PFSK-1 (cell line): ENCODE measurements around the gene SCCPDH.

Experiments used
- FOXP2 ChIP-seq: optimal IDR thresholded peaks from 2 replicates; pipeline ENCODE3; 2011; ENCODE audit warnings: borderline replicate concordance, control low read depth, inconsistent platforms; ENCODE audit not compliant: insufficient read depth; ENCODE audit errors: extremely low read length, extremely low read depth
- POLR2AphosphoS5 ChIP-seq: IDR thresholded peaks from 2 replicates; pipeline ENCODE4 v1.6.1; 2012; ENCODE audit warnings: low read depth, mild to moderate bottlenecking, control low read depth, low read length, moderate library complexity
- REST ChIP-seq, 2 experiments: IDR thresholded peaks; 2 replicates each; pipeline versions ENCODE4 v1.6.1 to v1.8.0; 2011 to 2012; ENCODE audit warnings: low read depth in 2 of 2, low read length in 2 of 2, control low read depth in 1 of 2, inconsistent platforms in 1 of 2, mild to moderate bottlenecking in 1 of 2, moderate library complexity in 1 of 2; ENCODE audit not compliant: insufficient read depth in 1 of 2
- SIN3A ChIP-seq: IDR thresholded peaks from 2 replicates; pipeline ENCODE4 v1.6.1; 2012; ENCODE audit warnings: mild to moderate bottlenecking, low read length, moderate library complexity, borderline replicate concordance; ENCODE audit not compliant: insufficient read depth
- TAF1 ChIP-seq: IDR thresholded peaks from 2 replicates; pipeline ENCODE4 v1.6.1; 2012; ENCODE audit warnings: low read length, control low read depth, borderline replicate concordance; ENCODE audit not compliant: insufficient read depth

GRCh38 chr1:246679794-246680177 lies 44.4 kb upstream of the SCCPDH start:
- TF ChIP-seq POLR2AphosphoS5 (no peak), TAF1 (no peak), REST (IDR thresholded peaks at IDR 0.05; ENCODE audit: insufficient read depth in 1 of 2, low read depth in 2 of 2, low read length in 2 of 2) (no peak), SIN3A (no peak), FOXP2 (no peak)
